ENCODE measurements around the gene C12orf57.

The C12orf57 gene

GRCh38 chr12:6917491-6918231 is 26.2 kb upstream of the C12orf57 start:
- DNase-seq (ENCODE audit: low spot score), result no peak

DNA sequence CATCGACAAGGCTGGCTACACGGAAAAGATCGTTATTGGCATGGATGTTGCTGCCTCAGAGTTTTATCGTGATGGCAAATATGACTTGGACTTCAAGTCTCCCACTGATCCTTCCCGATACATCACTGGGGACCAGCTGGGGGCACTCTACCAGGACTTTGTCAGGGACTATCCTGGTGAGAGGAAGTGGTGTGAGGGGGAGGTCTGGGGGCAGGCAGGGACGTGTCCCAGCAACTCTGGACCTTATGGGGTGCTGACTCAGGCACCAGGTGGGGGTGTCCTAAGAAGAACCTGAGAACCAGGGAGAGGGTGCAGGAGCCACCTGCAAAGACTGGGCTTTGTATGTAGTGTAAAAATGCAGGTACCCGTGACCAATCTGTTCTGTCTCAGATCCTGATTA is 24.2 kb upstream of the C12orf57 start:
- DNase-seq (ENCODE audit: low spot score), result no peak

DNA sequence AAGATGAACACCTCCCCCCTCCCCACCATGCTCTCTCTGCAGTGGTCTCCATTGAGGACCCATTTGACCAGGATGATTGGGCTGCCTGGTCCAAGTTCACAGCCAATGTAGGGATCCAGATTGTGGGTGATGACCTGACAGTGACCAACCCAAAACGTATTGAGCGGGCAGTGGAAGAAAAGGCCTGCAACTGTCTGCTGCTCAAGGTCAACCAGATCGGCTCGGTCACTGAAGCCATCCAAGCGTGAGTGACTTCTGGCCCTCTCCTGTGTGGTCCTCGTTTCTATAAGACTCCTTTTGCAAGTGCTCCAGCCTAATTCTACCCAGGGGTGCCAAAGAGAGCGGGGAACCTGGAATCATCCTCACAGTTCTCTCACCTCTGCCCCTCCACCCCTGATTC is 22.3 kb upstream of the C12orf57 start:
- DNase-seq (ENCODE audit: low spot score), result no peak

DNA sequence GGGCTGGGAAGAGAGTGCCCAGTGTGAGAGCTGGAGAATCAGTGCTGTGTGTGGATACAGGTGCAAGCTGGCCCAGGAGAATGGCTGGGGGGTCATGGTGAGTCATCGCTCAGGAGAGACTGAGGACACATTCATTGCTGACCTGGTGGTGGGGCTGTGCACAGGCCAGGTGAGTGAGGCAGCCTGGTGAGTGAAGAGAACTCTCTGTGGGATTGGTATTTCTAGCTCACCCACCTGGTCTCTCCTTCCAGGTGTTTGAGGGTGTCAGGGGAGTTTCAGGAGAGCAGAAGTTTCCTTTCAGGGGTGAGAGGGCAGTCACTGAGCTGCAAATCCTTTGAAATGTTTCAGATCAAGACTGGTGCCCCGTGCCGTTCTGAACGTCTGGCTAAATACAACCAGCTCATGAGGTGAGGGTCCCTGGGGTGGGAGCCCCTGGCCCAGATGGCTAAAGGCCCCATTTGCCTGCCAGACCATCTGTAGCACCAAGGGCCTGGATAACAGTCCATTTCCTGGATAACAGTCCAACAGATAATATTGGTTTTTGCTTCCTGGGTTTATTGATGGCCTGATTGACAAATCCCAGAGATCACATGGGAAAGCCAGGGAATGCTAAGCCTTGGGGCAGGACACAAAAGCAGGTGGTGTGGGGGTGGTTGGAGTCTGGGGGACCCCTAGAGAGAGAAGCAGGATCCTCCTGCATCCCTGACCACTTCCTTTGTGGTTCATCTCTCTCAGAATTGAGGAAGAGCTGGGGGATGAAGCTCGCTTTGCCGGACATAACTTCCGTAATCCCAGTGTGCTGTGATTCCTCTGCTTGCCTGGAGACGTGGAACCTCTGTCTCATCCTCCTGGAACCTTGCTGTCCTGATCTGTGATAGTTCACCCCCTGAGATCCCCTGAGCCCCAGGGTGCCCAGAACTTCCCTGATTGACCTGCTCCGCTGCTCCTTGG is 21.6 kb upstream of the C12orf57 start:
- DNase-seq (ENCODE audit: low spot score), result peak; percentile 40

DNA sequence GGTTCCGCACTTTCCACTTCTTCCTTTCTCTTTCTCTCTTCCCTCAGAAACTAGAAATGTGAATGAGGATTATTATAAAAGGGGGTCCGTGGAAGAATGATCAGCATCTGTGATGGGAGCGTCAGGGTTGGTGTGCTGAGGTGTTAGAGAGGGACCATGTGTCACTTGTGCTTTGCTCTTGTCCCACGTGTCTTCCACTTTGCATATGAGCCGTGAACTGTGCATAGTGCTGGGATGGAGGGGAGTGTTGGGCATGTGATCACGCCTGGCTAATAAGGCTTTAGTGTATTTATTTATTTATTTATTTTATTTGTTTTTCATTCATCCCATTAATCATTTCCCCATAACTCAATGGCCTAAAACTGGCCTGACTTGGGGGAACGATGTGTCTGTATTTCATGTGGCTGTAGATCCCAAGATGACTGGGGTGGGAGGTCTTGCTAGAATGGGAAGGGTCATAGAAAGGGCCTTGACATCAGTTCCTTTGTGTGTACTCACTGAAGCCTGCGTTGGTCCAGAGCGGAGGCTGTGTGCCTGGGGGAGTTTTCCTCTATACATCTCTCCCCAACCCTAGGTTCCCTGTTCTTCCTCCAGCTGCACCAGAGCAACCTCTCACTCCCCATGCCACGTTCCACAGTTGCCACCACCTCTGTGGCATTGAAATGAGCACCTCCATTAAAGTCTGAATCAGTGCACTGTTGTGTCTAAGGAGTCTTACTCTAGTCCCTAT is 20.7 kb upstream of the C12orf57 start:
- DNase-seq (ENCODE audit: low spot score), result no peak

DNA sequence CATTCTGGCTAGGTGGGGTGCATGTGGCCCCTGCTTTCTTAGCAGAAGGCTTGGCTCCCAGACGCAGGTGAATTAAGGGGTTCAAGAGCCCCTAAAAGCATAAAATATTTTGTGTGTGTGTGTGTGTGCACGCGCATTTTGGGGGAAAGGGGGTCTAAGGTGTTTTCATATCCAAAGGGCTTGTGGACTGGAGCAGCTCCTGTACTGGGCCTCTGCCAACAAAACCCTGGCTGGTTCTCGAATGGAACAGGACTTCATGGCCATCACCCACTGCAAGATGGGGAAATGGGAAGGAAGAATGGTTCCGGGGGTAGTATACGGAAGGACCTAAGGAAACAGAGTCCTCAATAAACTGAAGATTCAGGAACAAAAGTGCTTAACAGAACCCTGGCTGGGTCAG is 20.0 kb upstream of the C12orf57 start:
- no peak for DNase-seq (ENCODE audit: low spot score)

- DNase-seq (ENCODE audit: low spot score), result no peak
Measured at GRCh38 chr12:6925239-6925539, 18.6 kb upstream of the C12orf57 start.

GRCh38 chr12:6925540-6926279 is 18.1 kb upstream of the C12orf57 start:
- DNase-seq (ENCODE audit: low spot score), result peak; percentile 80

DNA sequence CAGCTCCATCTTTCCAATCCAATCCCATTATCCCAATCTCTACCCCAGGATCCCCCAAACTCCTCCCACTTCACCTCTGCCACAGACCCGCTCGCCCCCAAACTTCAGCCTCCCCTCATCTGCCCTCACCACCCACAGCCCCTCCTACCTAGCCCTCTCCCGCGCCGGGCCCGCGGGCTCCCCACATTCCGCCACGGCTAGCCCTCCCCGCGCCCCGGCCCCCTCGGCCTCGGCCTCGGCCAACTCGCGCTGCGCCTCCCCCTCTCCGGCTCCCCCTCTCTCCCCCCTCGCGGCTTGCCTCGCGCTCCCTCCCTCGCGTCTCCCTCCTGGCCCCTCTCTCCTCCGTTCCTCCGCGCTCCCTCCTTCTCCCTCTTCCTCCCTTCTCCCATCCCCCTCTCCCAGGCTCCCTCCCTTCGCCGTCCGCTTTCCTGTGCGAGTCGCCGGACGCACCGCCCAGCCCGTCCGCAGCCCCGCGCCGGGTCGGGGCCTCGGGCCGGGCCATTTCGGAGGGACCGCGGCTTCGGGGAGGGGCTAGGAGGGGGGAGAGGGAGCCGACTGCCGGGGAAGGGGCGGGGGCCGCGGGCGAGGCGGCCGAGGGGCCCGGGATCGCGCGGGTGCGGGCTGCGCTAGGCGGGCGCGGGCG is 16.3 kb upstream of the C12orf57 start, which contains the start of gene ATN1:
Gene ATN1, plus strand, starts transcription at position 581 of the 643 bp plus-strand sequence. CDS start 6,043 bp downstream, outside the sequence.
- peak; percentile 92 for DNase-seq (ENCODE audit: low spot score)

DNA sequence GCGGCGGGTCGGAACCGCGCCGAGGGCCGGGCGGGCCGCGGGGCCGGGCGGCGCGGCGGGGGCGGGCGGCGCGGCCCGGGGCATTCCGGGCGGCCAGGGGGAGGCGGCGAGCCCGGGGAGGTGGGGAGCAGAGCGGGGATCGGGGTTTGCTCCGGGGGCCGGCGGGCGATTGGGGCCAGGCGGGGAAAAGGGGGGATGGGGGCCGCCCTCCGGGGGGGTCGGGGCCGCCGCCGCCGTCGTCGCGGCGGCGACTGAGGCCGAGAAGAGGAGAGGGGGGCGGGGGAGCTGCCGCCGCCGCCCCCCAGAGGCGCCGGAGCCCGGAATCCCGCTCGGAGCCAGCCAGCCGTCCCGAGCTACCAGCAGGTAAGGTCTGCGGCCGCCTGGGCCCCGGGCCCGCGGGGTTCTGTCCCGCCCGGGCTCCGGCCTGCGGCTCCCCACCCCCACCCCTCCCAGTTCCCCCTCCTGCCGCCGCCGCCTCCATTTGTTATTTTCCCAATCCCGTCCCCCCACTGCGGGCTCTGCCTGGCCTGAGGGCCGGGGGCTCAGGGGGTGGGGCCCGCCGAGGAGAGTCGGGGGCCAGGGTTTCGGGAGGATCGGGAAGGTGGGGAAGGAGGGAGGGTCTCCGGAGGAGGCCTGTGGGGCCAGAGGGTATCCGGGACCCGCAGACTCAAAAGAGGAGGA is 15.7 kb upstream of the C12orf57 start:
- DNase-seq (ENCODE audit: low spot score), result no peak

GRCh38 chr12:6928703-6929407 is 15.0 kb upstream of the C12orf57 start:
- DNase-seq (ENCODE audit: low spot score), result no peak

DNA sequence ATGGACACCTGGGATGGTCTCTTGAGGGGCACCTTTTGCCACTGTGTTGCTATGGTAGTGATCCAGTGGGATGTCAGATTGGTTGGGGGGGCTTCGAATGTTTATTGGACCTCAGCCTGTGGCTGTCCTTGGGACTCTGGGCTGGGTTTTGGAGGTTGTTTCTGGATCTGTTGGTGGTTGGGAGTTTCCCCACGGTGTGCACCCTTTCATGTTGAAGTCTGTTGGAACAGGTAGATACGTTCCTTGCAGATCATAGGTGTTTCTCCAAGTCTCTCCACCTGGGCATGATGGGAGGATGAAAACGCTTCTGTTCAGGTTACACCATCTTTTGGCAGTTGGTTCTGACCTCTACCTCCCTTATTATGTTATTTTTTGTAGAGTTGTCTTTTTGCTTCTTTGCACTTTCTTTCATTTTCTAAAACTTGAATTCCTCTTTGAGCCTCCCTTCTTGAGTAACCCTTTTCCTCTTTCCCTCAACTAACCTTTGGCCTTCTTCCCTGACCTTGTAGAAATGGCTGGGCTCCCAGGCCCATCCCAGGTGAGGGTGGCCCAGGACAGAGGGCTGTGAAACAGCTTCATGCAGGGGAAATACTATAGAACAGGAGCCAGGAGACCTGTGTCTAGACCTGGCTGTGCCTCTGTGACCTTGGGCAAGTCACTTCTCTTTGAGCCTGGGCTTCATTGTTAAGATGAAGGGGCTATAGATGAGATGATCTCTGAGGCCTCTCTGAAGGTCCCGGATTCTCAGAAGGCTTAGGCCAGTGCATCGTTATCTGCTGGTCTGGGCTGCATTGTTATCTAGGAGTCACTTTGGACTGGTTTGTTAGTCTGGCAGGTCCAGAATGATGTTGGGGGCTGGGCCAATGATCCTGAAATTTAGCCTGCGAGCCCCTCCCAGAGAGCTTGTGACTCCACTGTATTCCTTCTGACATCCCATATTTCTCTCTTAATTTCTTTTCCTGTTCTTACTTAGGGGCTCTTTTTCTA is 14.1 kb upstream of the C12orf57 start:
- no peak for DNase-seq (ENCODE audit: low spot score)

DNA sequence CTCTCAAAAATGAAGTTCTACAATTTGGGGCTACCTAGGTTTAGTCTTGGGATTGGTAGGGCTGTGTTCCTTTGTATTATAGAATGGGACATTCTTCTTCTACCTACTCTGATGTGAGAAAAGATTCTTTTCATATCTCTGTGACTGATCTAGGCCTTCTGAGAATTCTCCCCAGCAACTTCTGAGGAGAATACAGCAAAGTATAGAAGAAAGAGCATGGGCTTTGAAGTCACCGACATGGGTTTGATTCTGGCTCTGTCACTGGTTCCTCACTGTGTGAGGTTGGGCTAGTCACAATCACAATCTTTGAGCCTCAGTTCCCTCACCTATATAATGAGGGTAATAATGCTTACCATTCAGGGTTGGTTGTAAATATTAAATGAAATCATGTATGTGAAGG is 11.1 kb upstream of the C12orf57 start:
- DNase-seq (ENCODE audit: low spot score), result no peak

GRCh38 chr12:6934110-6934509 is 9.7 kb upstream of the C12orf57 start:
- no peak for DNase-seq (ENCODE audit: low spot score)

GRCh38 chr12:6935371-6936193 is 8.2 kb upstream of the C12orf57 start:
- no peak for DNase-seq (ENCODE audit: low spot score)

- no peak for DNase-seq (ENCODE audit: low spot score)
Measured at GRCh38 chr12:6936194-6936635, 7.6 kb upstream of the C12orf57 start.

DNA sequence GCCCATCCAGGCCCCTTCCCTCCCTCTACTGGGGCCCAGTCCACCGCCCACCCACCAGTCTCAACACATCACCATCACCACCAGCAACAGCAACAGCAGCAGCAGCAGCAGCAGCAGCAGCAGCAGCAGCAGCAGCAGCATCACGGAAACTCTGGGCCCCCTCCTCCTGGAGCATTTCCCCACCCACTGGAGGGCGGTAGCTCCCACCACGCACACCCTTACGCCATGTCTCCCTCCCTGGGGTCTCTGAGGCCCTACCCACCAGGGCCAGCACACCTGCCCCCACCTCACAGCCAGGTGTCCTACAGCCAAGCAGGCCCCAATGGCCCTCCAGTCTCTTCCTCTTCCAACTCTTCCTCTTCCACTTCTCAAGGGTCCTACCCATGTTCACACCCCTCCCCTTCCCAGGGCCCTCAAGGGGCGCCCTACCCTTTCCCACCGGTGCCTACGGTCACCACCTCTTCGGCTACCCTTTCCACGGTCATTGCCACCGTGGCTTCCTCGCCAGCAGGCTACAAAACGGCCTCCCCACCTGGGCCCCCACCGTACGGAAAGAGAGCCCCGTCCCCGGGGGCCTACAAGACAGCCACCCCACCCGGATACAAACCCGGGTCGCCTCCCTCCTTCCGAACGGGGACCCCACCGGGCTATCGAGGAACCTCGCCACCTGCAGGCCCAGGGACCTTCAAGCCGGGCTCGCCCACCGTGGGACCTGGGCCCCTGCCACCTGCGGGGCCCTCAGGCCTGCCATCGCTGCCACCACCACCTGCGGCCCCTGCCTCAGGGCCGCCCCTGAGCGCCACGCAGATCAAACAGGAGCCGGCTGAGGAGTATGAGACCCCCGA is 7.0 kb upstream of the C12orf57 start:
- no peak for DNase-seq (ENCODE audit: low spot score)

Data from Ammon's horn (tissue), 1 donor.